Thyroid gland (tissue), 4 donors: ENCODE results near the gene BCO2.

Experiments used
- POLR2A ChIP-seq, 2 donors: fragments of 450-650 bp; IDR thresholded peaks; one replicate each; pipeline ENCODE4 v1.6.1; 2017; ENCODE audit warnings: antibody characterized with exemption in 2 of 2, mild to moderate bottlenecking in 2 of 2, moderate library complexity in 1 of 2
- TF ChIP-seq, protein P1 (sequence below), 6 experiments: fragments of 200-600 bp in 3 of 6; fragments of 450-650 bp in 3 of 6; sonication (generic) in 3 of 6; IDR thresholded peaks; one replicate each; pipeline ENCODE4 v1.5.1; 2016 to 2019; ENCODE audit warnings: antibody characterized with exemption in 6 of 6, mild to moderate bottlenecking in 2 of 6, inconsistent platforms in 1 of 6, moderate library complexity in 1 of 6

DNA sequence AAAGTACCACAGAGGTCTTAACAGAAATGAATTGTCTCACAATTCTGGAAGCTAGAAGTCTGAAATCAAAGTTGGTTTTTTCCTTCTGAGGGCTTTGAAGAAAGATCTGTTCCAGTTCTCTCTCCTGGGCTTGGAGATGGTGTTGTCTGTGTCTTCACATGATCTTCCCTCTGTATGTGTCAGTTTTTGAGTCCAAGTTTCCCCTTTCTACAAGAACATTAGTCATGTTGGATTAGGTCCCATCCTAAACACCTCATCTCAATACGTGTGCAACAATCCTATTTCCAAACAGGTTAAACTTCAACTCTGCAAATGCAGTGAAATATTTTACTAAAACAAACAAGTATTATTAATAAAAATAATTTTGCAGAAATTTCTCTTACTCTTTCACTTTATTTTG lies 47.8 kb downstream of the BCO2 start:
- TF ChIP-seq, protein P1, sequence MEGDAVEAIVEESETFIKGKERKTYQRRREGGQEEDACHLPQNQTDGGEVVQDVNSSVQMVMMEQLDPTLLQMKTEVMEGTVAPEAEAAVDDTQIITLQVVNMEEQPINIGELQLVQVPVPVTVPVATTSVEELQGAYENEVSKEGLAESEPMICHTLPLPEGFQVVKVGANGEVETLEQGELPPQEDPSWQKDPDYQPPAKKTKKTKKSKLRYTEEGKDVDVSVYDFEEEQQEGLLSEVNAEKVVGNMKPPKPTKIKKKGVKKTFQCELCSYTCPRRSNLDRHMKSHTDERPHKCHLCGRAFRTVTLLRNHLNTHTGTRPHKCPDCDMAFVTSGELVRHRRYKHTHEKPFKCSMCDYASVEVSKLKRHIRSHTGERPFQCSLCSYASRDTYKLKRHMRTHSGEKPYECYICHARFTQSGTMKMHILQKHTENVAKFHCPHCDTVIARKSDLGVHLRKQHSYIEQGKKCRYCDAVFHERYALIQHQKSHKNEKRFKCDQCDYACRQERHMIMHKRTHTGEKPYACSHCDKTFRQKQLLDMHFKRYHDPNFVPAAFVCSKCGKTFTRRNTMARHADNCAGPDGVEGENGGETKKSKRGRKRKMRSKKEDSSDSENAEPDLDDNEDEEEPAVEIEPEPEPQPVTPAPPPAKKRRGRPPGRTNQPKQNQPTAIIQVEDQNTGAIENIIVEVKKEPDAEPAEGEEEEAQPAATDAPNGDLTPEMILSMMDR (IDR thresholded peaks at IDR 0.05): no peak
- TF ChIP-seq POLR2A (IDR thresholded peaks at IDR 0.05): no peak
